ENCODE measurements around the gene CNTNAP5. TPM values are rescaled to one million over a fixed set of nuclear protein-coding genes. Genes with fewer than 3 reads are reported as not detected.
A peak's percentile ranks its signal among the peaks of the same experiment; 100 is the strongest.

The CNTNAP5 gene
- total and polyA plus RNA-seq, 8 donors = 0.03 to 0.29 (median 0.10) TPM; not detected in 4

DNA sequence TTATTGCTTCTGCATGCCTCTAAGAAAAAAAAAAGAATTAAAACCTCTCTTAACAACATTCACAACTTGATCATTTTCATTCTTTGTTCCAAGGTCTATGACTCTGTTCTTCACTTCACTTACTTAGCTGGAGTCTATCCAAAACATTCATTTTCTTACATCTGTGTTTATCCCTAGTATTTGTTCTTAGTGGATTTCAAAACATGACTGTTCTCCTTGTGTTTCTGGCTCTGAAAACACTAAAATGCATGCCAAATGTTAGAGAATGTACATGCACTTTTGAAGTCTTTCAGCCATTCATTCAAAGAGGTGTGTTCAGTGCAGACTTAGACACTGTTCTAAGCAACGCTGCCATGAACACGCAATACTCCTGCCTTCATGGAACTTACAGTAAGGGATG is 138.8 kb downstream of the CNTNAP5 start:
- no peaks in the 10 kb centered on the region for H3K4me1 ChIP-seq

DNA sequence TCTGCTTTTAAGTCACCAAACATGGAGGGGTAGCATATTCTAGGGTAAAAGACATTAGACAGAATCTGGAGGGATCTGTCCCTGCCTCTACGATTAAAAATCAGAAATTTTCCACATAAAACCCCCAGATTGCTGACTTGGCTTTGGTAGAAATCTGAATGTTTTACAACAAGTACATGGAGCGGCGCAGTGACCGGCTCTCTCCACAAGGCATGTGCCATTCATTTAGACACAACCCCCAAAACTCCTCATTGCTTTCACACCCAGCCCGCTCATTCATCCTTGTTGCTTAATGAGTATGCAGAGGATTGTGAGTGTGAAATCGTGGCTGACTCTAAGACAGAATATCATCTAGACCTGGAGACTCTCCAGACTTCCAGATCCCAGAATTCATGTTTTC is 140.6 kb downstream of the CNTNAP5 start:
- intact Hi-C loops (cut with DNase I) = no loop called here
- DNase-seq (peak in 1 of 4 donors; percentile 51), ATAC-seq (no peak)
- Histone ChIP-seq H3K4me3 (no peak overlapping the region), H3K27ac (no peak overlapping the region), H3K4me1 (no peaks in the 10 kb centered on the region), H3K27me3 (no peaks in the 10 kb centered on the region), H3K9me3 (no peaks in the 10 kb centered on the region), H3K36me3 (no peaks in the 10 kb centered on the region)
- TF ChIP-seq, protein P1, sequence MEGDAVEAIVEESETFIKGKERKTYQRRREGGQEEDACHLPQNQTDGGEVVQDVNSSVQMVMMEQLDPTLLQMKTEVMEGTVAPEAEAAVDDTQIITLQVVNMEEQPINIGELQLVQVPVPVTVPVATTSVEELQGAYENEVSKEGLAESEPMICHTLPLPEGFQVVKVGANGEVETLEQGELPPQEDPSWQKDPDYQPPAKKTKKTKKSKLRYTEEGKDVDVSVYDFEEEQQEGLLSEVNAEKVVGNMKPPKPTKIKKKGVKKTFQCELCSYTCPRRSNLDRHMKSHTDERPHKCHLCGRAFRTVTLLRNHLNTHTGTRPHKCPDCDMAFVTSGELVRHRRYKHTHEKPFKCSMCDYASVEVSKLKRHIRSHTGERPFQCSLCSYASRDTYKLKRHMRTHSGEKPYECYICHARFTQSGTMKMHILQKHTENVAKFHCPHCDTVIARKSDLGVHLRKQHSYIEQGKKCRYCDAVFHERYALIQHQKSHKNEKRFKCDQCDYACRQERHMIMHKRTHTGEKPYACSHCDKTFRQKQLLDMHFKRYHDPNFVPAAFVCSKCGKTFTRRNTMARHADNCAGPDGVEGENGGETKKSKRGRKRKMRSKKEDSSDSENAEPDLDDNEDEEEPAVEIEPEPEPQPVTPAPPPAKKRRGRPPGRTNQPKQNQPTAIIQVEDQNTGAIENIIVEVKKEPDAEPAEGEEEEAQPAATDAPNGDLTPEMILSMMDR (IDR thresholded peaks at IDR 0.05) = no peak

More for the DNA sequence above, 138.8 kb downstream of the CNTNAP5 start:
- intact Hi-C loops (cut with DNase I) = no loop called here
- TF ChIP-seq, protein P1 (IDR thresholded peaks at IDR 0.05) = no peak
- H3K9me3 ChIP-seq = no peaks in the 10 kb centered on the region
- H3K4me3 ChIP-seq = no peak overlapping the region
- DNase-seq (peak in 1 of 4 donors; percentile 12), ATAC-seq (no peak)
- H3K27ac ChIP-seq = no peak overlapping the region
- no peaks in the 10 kb centered on the region for H3K36me3 ChIP-seq
- no peaks in the 10 kb centered on the region for H3K27me3 ChIP-seq

DNA sequence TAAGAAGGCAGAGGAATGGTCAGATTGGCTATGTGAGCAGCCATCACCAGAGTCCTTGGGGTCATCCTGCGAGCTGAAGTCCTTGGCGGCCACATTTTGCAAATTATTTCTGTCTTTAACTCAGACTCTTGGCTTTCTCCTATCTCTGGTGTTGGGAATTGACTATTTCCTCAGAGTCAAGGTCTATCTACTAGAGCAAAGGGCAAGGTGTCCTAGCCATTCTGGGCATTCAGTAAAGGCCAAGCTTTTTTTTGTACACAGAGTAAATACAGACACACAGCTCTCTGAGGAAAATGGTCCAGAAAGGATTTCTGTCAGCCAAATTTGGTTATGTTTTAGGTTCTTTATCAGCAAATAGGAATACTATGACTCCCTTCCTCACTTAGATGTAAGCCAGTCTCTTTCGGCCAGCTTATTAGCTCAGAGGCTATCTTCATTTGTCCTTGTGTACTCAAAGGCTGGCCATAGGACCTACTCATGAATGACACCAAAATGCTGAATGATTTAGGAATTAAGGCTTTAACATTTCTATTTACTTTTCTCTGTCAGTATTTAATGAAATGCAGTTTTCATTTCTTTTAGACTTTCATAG is 146.5 kb downstream of the CNTNAP5 start:
- no peak overlapping the region for H3K27ac ChIP-seq
- no peaks in the 10 kb centered on the region for H3K27me3 ChIP-seq
- TF ChIP-seq, protein P1 (IDR thresholded peaks at IDR 0.05) = no peak
- intact Hi-C loops (cut with DNase I) = no loop called here
- no peak for DNase-seq
- no peaks in the 10 kb centered on the region for H3K4me1 ChIP-seq
- no peak overlapping the region for H3K4me3 ChIP-seq
- no peaks in the 10 kb centered on the region for H3K36me3 ChIP-seq
- ATAC-seq = no peak
- peaks cover 0 to 7% of the 10 kb centered on the region in 2 donors for H3K9me3 ChIP-seq

DNA sequence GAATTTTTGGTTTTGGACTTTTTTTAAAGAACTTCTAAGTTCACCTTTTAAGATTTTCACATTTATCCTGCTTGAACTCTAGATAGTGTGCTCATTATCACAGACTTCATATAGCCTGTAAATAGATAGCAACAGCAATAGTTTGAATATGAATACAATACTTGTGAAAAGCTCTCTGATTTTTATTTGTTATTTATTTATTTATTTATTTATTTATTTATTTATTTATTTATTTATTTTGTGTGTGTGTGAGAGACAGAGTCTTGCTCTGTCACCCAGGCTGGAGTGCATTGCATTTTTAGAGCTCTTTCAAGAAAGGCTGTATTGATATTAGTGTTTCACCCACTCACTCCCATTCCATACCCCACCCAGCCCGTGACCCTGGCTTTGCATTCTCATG is 153.6 kb downstream of the CNTNAP5 start:
- TF ChIP-seq, protein P1 (IDR thresholded peaks at IDR 0.05) = no peak
- Histone ChIP-seq H3K27me3 (no peaks in the 10 kb centered on the region), H3K4me1 (no peaks in the 10 kb centered on the region), H3K4me3 (no peak overlapping the region), H3K27ac (no peak overlapping the region), H3K9me3 (peaks cover 0 to under 1% of the 10 kb centered on the region in 2 donors), H3K36me3 (no peaks in the 10 kb centered on the region)
- DNase-seq = no peak
- ATAC-seq = no peak
- intact Hi-C loops (cut with DNase I) = no loop called here

DNA sequence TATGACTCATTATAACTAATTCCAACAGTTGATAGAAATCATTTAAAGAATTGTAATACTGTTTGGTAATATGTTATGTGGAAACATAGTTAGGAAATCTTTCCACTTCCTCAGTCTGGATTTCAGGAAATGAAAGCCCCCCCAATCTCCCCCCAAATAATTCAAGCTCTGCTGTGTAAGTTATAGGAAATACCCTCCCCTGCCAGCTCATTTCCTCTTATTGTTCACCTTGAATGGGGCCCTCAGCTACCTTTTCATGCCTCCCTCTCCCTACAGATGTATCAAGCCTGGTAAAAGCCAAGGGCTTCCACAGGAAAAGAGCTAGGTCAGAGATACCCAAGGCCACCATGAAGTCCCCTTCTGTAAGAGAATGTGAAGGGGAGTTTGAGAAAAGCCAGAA is 155.5 kb downstream of the CNTNAP5 start:
- Histone ChIP-seq H3K9me3 (no peaks in the 10 kb centered on the region), H3K27ac (no peak overlapping the region), H3K27me3 (no peaks in the 10 kb centered on the region), H3K36me3 (no peaks in the 10 kb centered on the region), H3K4me3 (no peak overlapping the region), H3K4me1 (no peaks in the 10 kb centered on the region)
- TF ChIP-seq, protein P1 (IDR thresholded peaks at IDR 0.05) = no peak
- ATAC-seq (no peak), DNase-seq (peak in 1 of 4 donors; percentile 2)
- intact Hi-C loops (cut with DNase I) = no loop called here

Data from left lung (tissue), 10 donors.